ENCODE results near the gene WNK2.

WNK2 gene

DNA sequence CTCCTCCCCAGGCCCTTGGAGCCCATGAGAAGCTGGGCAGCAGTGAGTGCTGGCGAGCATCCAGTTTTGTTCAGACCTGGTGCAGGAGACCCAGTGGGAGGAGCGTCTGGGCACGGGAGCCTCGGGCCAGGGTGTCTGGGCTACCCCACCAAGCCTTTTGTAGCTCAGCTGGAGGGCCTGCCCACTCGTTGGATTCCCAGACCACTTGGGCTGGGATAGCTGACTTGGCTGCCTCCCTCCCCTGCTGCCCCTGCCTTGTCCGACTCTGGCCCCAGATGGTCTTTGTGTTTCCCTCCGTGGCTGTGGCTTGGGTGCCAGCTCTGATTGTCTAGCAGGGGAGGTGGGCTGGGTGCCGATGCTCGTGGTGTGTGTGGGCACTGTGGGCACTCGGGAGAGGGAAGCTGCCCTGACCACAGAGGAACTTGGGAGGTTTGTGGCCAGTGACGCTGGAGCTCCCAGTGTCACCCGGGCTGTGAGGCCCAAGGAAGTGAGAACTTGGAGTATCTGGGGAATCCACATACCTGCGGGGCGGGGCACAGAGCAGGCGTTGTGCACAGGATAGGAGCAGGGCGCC, 47.3 kb downstream of the WNK2 start:
- Histone ChIP-seq H3K9me2 (replicated peaks; ENCODE audit: control insufficient read depth, low read length) (no peaks in the 10 kb centered on the region), H3K4me2 (ENCODE audit: low read length) (no peak overlapping the region), H3K4me1 (ENCODE audit: control insufficient read depth, low read length) (peaks cover under 1% of the 10 kb centered on the region), H3F3A (ENCODE audit: control insufficient read depth, insufficient read depth) (0 out of 2 replicates have a peak, but pooled peaks cover 2% of the 10 kb centered on the region), H3K27ac (ENCODE audit: low read depth, low read length) (no peak overlapping the region), H3K4me3 (ENCODE audit: low read length) (no peak overlapping the region), H3K9me3 (ENCODE audit: control insufficient read depth, insufficient read depth, low read length) (no peaks in the 10 kb centered on the region), H4K20me1 (ENCODE audit: control insufficient read depth, insufficient read depth, low read depth, low read length) (no peaks in the 10 kb centered on the region), H3K79me2 (ENCODE audit: control insufficient read depth, low read length) (no peaks in the 10 kb centered on the region), H3K36me3 (ENCODE audit: control insufficient read depth, low read length) (no peaks in the 10 kb centered on the region), H3K27me3 (ENCODE audit: control insufficient read depth, low read length) (no peaks in the 10 kb centered on the region)
- no peak for TF ChIP-seq EZH2phosphoT487 (IDR thresholded peaks at IDR 0.05; ENCODE audit: borderline replicate concordance, low read length)
- TF ChIP-seq, protein P1, sequence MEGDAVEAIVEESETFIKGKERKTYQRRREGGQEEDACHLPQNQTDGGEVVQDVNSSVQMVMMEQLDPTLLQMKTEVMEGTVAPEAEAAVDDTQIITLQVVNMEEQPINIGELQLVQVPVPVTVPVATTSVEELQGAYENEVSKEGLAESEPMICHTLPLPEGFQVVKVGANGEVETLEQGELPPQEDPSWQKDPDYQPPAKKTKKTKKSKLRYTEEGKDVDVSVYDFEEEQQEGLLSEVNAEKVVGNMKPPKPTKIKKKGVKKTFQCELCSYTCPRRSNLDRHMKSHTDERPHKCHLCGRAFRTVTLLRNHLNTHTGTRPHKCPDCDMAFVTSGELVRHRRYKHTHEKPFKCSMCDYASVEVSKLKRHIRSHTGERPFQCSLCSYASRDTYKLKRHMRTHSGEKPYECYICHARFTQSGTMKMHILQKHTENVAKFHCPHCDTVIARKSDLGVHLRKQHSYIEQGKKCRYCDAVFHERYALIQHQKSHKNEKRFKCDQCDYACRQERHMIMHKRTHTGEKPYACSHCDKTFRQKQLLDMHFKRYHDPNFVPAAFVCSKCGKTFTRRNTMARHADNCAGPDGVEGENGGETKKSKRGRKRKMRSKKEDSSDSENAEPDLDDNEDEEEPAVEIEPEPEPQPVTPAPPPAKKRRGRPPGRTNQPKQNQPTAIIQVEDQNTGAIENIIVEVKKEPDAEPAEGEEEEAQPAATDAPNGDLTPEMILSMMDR (IDR thresholded peaks at IDR 0.05; ENCODE audit: low read depth, low read length, poor library complexity, severe bottlenecking), result no peak

GRCh38 chr9:93231716-93232115, 47.8 kb downstream of the WNK2 start:
- H3K4me2 ChIP-seq (ENCODE audit: low read length), result no peak overlapping the region
- no peaks in the 10 kb centered on the region for H3K27me3 ChIP-seq (ENCODE audit: control insufficient read depth, low read length)
- H3K27ac ChIP-seq (ENCODE audit: low read depth, low read length), result no peak overlapping the region
- H3K4me1 ChIP-seq (ENCODE audit: control insufficient read depth, low read length), result no peaks in the 10 kb centered on the region
- no peaks in the 10 kb centered on the region for H3K79me2 ChIP-seq (ENCODE audit: control insufficient read depth, low read length)
- no peaks in the 10 kb centered on the region for H3K9me3 ChIP-seq (ENCODE audit: control insufficient read depth, insufficient read depth, low read length)
- 0 out of 2 replicates have a peak, but pooled peaks cover 2% of the 10 kb centered on the region for H3F3A ChIP-seq (ENCODE audit: control insufficient read depth, insufficient read depth)
- no peaks in the 10 kb centered on the region for H3K36me3 ChIP-seq (ENCODE audit: control insufficient read depth, low read length)
- H4K20me1 ChIP-seq (ENCODE audit: control insufficient read depth, insufficient read depth, low read depth, low read length), result no peaks in the 10 kb centered on the region
- H3K9me2 ChIP-seq (replicated peaks; ENCODE audit: control insufficient read depth, low read length), result no peaks in the 10 kb centered on the region
- TF ChIP-seq, protein P1 (IDR thresholded peaks at IDR 0.05; ENCODE audit: low read depth, low read length, poor library complexity, severe bottlenecking), result no peak
- no peak for TF ChIP-seq EZH2phosphoT487 (IDR thresholded peaks at IDR 0.05; ENCODE audit: borderline replicate concordance, low read length)
- H3K4me3 ChIP-seq (ENCODE audit: low read length), result no peak overlapping the region

DNA sequence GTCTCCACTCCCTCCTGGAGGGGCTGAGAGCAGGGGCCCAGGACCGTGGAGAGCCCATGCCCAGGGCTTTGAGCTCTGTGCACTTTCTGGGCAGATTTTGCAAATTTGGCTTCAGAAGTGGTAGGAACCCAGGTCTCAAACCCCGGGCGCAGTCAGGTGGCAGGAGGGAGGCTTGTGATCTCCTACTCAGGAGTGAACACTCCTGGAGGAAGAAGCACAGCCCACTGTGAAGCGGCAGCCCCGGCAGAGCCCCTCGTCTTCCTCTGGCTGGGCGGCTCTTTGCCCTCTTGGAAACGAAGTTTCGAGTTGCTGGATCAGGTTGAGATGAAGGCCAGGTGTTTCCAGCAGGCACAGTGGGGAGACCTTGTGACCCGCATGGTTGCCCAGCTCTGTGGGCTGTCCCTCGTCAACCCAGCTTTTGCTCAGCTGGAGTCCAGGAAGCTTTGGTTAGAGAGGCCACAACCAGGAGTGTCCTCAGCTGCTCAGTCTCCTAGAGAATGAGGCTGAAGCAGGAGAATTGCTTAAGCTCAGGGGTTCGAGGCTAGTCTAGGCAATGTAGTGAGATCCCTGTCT, 48.5 kb downstream of the WNK2 start:
- TF ChIP-seq, protein P1 (IDR thresholded peaks at IDR 0.05; ENCODE audit: low read depth, low read length, poor library complexity, severe bottlenecking), result no peak
- TF ChIP-seq EZH2phosphoT487 (IDR thresholded peaks at IDR 0.05; ENCODE audit: borderline replicate concordance, low read length), result no peak
- Histone ChIP-seq H3K36me3 (ENCODE audit: control insufficient read depth, low read length) (no peaks in the 10 kb centered on the region), H3K27me3 (ENCODE audit: control insufficient read depth, low read length) (no peaks in the 10 kb centered on the region), H3K4me3 (ENCODE audit: low read length) (no peak overlapping the region), H3K79me2 (ENCODE audit: control insufficient read depth, low read length) (no peaks in the 10 kb centered on the region), H3K27ac (ENCODE audit: low read depth, low read length) (no peak overlapping the region), H3F3A (ENCODE audit: control insufficient read depth, insufficient read depth) (0 out of 2 replicates have a peak, but pooled peaks cover 2% of the 10 kb centered on the region), H3K4me2 (ENCODE audit: low read length) (no peak overlapping the region), H3K9me2 (replicated peaks; ENCODE audit: control insufficient read depth, low read length) (no peaks in the 10 kb centered on the region), H3K4me1 (ENCODE audit: control insufficient read depth, low read length) (no peaks in the 10 kb centered on the region), H3K9me3 (ENCODE audit: control insufficient read depth, insufficient read depth, low read length) (no peaks in the 10 kb centered on the region), H4K20me1 (ENCODE audit: control insufficient read depth, insufficient read depth, low read depth, low read length) (no peaks in the 10 kb centered on the region)

All from DOHH2 (cell line).